ENCODE measurements around the gene SIPA1L2. TPM values are rescaled to one million over a fixed set of nuclear protein-coding genes. Genes with fewer than 3 reads are reported as not detected.
A peak's percentile ranks its signal among the peaks of the same experiment; 100 is the strongest.
"Not testable (repeated sequence)": the region's sequence is repeated elsewhere in the genome, so short reads cannot be mapped to it uniquely, and the experiment has no call there.

SIPA1L2 gene
- total RNA-seq, 1 experiment from 2014 or later: 5.1 TPM

- DNase-seq (ENCODE audit: low spot score): peak; percentile 69
Observed at GRCh38 chr1:232620356-232620969, 9.5 kb downstream of the SIPA1L2 start.

DNA sequence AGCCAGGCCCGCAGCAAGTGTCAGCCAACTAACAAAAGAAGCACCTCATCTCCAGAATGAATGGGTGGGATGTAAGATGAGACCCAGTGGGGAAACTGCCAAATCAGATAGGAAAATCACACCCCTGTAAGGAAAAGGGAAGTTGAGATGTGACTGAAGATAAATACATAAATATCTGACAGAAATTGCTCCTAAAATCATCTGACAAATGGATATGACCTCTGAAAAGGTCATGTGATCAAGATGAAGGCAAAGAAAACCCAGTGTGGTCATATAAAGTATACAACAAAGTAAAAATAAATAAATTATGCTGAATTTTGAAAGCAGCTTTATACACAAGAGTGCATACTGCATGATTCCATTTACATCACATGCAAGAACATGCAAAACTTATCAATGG, 12.7 kb downstream of the SIPA1L2 start:
- DNase-seq (ENCODE audit: low spot score): no peak

GRCh38 chr1:232615306-232615800, 14.6 kb downstream of the SIPA1L2 start:
- no peak for DNase-seq (ENCODE audit: low spot score)

- DNase-seq (ENCODE audit: low spot score): no peak
Observed at GRCh38 chr1:232614811-232615210, 15.1 kb downstream of the SIPA1L2 start.

DNA sequence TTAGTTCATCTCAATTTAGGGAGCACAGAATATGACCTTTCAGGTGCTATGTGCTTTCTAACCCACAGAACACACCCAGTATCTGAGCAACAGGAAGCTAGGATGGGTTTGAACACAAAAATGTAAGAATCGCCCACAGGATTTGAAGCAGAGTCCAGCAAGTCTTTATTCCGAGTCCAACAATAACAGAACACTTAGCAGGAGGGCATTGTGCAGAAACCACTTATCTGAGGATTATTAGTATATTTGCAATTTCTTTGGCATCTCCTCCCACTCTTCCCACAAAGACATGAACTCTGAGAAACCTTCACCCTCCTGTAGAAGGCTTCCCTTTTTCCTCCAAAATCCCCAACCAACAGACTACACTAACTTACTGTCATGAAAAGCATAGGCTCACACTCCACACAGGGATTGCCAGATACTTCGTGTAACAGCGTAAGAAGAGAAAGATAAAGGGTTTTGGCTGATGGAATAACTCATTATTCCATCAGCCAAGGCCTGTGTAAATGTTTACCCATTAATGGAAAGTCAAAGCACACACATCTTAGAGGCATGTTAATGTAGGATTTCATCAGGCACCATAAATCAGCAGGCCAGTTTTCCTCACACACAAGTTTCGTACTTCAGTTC, 16.1 kb downstream of the SIPA1L2 start:
- DNase-seq (ENCODE audit: low spot score): no peak

DNA sequence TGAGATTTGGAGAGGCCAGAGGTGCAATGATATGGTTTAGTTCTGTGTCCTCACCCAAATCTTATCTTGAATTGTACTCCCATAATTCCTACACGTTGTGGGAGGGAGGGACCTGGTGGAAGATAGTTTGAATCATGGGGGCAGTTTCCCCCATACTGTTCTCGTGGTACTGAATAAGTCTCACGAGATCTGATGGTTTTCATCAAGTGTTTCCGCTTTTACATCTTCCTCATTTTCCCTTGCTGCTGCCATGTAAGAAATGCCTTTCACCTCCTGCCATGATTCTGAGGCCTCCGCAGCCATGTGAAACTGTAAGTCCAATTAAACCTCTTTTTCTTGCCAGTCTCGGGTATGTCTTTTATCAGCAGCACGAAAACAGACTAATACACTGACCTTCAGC, 17.1 kb downstream of the SIPA1L2 start:
- DNase-seq (ENCODE audit: low spot score): not testable (repeated sequence)

- no peak for DNase-seq (ENCODE audit: low spot score)
Observed at GRCh38 chr1:232611834-232612233, 18.1 kb downstream of the SIPA1L2 start.

DNA sequence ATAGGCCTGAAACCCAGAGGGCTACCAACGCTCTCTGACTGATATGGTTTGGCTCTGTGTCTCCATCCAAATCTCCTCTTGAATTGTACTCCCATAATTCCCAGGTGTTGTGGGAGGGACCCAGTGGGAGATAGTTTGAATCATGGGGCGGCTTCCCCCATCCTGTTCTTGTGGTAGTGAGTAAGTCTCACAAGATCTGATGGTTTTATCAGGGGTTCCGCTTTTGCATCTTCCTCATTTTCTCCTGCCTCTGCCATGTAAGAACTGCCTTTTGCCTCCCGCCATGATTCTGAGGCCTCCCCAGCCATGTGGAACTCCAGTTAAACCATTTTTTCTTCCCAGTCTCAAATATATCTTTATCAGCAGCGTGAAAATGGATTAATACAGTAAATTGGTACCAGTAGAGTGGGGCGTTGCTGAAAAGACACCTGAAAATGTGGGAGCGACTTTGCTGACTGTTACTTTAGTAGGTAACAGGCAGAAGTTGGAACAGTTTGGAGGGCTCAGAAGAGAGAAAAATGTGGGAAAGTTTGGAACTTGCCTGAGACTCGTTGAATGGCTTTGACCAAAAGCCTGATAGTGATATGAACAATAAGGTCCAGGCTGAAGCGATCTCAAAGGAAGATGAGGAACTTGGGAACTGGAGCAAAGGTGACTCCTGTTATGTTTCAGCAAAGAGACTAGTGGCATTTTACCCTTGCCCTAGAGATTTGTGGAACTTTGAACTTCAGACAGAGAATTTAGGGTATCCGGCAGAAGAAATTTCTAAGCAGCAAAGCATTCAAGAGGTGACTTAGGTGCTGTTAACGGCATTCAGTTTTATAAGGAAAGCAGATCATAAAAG, 18.8 kb downstream of the SIPA1L2 start:
- DNase-seq (ENCODE audit: low spot score): not testable (repeated sequence)

DNA sequence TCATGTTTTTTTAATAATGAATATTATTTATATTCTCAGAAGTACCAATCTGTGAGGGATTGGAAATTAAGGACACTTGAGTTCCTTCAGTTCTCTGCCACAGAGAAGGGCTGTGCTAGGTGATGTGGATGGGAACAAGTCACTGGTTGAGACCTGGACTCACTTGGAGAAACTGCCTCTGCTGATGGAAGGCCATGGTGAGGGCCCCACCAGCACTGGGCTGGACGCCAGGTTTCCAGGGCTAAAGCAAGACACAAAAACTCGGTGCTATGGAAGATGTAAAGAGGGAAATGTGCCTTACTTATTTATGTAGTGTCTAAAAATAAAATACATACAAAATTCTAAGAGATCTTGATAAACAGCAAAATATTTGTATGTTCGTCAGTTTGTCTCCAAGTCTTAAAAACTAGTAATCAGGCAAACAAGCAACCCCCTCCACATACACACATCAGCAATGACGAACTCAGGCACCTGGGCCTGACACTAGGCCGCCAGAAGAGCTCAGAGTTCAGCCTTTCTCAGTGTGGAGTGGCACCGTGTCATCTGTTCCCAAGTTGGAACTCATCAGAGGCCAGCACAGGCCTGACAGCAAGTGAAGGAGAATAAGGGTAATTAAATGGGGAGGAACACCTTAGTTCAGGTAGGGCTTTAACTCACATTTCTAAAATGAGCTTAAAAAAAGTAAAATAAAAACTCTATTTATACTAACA, 19.6 kb downstream of the SIPA1L2 start:
- no peak for DNase-seq (ENCODE audit: low spot score)

- DNase-seq (ENCODE audit: low spot score): no peak
Observed at GRCh38 chr1:232608427-232608826, 21.5 kb downstream of the SIPA1L2 start.

- DNase-seq (ENCODE audit: low spot score): no peak
Observed at GRCh38 chr1:232602622-232603021, 27.3 kb downstream of the SIPA1L2 start.

DNA sequence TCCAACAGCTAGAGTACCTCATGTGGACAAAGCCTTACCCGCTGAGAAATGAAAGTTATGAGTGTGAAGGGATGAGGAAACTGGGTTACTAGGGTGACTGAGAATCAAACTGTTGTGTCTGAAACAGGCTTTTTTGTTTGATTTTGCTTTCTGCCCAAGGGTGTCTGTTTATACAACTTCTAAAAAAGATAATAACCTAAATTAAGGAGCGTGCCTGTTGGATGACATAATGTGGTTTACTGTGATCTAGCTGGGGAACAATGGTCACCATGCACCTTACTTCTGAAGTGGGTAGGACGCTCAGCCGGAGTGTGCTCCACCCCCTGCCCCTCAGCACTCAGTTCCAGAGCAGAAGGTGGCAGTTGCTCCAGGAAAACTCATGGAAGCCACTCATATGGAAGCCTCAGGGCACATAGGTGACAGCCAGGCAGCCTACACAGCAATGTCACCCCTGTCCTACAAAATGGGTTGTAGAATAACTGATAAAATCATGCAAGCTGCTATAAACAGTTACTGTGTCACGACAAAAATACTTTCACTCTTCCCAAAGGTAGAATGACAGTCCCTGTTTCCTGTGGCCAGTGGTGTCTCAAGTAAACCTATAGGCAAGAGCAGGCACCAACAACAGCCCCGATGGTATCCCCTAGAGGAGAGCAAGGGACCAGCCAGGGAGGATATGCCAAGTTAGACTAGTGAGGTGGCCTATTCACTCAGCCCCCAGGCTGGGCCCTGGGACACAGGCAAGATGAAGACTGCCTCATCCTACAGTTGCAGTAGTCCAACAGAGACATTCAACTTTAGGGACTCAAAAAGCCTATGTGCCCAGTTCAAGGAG, 29.3 kb downstream of the SIPA1L2 start:
- peak; percentile 16 for DNase-seq (ENCODE audit: low spot score)

DNA sequence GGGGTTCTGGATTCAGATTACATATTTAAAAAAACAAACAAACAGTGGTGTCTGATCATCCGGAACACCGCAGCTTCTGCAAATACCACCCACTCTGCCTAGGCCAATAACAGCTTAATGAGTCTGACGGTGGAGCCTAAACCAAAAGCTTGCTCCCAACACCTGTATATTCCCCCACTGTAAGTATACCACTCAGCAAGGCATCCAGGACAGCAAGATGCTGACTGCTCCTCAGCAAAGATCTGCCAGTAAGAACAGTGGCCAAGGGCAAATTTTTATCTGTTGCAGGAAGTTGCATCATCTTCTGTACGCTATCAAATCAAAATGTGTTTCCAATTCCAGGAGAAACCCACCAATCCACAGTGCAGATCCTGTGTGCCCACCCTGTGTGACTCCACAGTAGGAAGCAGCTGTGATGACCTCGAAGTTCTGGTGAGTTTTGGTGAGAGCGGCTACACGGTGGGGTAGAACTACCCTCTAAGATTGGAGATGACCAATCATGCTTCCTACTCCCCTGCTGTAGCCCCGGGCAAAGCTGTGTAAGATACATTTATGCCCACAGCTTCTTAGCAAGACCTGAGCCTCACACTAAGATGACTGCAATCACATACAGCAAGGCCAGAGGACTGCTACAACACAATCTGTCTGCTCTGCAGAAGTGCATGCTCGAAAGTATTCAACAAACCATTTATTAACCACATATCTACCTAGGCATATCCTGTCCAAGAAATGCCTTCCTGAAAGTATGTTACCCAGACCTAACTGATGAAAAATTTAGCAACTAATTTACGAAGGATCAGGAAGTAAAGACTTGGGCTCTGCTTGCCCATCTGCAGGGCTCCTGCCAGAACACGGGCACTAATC, 30.5 kb downstream of the SIPA1L2 start:
- DNase-seq (ENCODE audit: low spot score): no peak

- no peak for DNase-seq (ENCODE audit: low spot score)
Observed at GRCh38 chr1:232598837-232599177, 31.1 kb downstream of the SIPA1L2 start.

DNA sequence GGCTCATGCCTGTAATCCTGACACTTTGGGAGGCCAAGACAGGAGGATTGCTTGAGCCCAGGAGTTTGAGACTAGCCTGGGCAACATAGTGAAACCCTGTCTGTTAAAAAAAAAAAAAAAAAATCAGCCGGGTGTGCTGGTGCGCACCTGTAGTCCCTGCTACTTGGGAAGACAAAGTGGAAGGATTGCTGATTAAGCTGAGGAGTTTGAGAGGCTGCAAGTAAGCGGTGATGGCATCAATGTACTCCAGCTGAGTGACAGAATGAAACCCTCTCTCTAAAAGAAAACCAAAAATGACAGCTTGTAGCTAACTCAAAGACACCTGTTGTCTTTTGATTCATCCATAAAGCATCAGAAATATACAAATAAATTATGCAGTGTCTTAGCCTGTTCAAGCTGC, 31.8 kb downstream of the SIPA1L2 start:
- no peak for DNase-seq (ENCODE audit: low spot score)

- no peak for DNase-seq (ENCODE audit: low spot score)
Observed at GRCh38 chr1:232597721-232598120, 32.2 kb downstream of the SIPA1L2 start.

GRCh38 chr1:232596666-232597303, 33.1 kb downstream of the SIPA1L2 start:
- no peak for DNase-seq (ENCODE audit: low spot score)

GRCh38 chr1:232594768-232595698, 34.9 kb downstream of the SIPA1L2 start:
- no peak for DNase-seq (ENCODE audit: low spot score)
